ENCODE results near the gene C1orf105.

- TF ChIP-seq POLR2A (IDR thresholded peaks at IDR 0.05) (no peak), CTCF (IDR thresholded peaks at IDR 0.05) (no peak), EP300 (IDR thresholded peaks at IDR 0.05) (no peak), POLR2AphosphoS5 (IDR thresholded peaks at IDR 0.05) (no peak)
Measured at GRCh38 chr1:172391976-172392375, 28.5 kb upstream of the C1orf105 start.

All from gastroesophageal sphincter (tissue), 3 donors.